HK-2 (cell line): ENCODE measurements around the gene SLC1A2.

Source experiments
- DNase-seq: peaks from one replicate; pipeline ENCODE4 v3.0.0-alpha.2; 2018; ENCODE audit not compliant: unreplicated experiment

The SLC1A2 gene

GRCh38 chr11:35413598-35413997, 5.8 kb downstream of the SLC1A2 start:
- DNase-seq, result no peak

DNA sequence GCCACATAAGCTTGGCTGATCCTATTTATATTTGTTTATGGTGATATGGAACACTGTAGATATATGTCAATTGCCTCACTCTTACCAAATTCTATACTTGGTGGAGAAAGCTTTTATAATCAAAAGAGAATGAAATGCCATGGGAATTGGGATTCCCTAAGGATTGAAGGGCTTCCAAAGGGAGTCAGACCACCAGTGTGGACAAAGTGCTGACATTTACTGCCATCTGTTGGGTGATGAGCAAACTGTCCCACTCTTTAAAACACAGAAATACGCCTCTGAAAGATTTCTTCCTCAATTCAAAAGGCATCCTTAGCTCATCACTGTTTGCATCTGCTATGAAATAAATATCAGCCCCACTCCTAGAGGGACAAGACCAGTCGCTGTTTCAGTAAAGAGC, 7.1 kb downstream of the SLC1A2 start:
- DNase-seq, result no peak

DNA sequence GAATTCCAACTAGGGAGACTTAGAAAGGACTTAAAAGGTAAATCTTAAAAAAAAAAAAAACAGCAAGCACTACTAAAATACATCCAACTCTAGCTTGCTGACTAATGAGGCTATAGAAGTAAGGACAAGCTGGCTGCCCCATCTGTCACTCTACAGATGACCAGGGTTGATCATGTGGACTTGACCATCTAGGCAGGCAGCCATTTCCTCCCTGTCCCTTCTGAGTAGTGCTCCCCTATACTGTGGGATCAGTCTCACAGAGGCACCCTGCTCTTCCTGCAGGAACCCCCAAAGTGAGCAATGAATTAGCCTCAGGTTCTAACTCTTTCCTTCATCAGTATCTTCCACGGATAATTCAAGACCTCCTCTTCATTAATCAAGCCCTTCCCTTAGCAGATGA, 12.3 kb downstream of the SLC1A2 start:
- DNase-seq, result no peak

DNA sequence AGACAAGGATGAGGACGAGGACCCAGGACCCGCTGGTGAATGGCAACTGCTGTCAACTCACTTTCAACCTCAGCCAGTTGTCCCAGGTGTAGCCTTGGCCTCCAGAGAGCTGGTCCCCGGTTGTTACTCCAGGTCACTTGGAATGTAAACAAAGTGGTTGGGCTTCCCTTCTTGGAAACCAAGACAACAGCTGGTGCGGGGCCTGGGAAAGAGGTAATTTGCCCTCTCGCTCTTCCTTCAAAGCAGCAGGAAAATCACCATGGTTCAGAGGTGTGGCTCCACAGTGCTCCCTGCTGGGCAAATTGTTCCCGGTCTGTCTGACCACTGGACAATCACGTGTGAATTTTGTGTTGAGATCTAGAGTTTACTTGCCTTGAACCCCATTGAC, 15.0 kb downstream of the SLC1A2 start:
- DNase-seq, result peak; percentile 10

DNA sequence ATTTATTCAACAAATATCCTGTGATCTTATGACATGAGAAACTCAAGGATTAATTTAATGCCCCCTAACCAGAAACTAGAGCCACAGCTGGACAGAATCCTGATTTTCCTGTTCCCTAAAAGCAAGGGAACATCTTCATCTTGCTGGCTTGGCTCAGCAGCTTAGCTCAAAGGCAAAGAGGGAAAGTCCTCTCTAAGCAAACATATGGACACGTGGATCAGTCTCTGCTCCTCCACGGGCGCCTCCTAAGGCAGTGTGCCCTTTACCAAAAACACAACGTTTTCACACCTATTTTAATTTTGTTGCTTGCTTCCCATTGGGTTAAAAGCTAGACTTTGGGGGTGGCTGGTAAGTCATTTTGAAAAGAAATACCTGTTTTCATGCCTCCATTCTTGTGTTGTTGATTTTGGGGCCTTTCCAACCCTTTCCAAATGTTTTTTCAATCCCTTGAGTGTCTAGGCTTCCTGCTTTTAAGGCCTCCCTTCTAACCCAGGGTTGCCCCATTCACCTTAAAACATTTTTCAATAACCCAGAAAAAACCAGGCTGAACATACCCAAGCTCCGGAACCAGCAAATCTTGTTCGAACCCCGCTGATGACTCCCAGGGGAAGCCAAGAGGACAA, 15.5 kb downstream of the SLC1A2 start:
- DNase-seq, result no peak

DNA sequence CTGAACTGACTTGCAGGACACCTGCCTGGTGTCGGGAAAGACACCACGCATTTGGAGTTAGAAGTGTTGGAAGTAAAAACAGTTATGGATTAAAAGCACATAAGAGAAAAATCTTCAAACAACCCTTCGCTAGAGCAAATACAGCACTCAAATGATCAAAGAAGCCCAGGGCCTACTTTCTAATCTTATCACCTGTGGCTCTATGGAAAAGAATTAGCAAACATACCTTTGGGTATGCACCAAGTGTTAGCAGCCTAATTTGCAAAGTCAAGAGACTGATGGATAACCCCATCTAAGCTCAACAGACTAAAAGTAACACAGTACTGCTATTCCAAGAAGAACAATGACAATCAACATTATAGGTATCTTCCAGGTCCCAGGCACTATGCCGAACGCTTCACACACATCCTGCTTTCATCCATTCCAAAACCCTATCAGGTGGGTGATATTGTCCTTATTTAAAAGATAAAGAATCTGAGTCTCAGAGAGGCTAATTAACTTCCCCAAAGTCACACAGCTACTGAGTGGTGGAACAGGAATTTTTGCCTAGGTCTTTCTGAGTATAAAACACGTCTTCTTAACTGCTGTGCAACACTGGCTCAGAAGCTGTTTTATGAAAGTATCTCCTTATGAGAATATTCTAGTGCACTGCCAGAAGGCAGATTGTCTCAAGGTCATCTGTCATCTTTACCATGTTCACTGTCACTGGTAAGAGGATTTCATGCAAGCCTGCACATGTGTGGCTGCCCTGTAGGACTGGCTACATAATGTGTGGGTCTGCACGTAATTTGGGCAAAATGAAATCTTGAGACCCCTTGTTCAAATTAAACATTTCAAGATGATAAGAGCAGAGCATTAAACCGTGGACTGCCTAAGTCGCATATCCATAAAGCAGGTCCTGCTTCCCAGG, 16.4 kb downstream of the SLC1A2 start:
- no peak for DNase-seq

DNA sequence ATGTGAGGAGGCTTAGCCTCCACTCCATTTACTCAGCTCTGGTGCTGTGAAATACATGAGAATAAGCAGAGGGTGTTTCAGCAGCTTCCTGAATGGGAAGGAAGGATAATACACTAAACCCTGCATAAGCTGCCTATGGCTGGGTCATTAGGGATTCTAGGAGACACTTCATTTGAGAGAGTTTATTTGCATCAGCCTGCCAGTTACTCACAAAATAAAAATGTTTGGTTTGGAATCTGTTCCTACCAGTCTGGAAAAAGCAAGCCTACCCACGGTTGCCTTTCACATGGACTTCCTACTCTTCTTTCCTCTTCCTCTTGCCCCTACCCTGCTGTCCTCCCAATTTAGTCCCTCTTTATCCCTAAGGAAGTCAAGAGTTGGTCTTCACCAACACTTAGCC, 20.5 kb downstream of the SLC1A2 start:
- no peak for DNase-seq

GRCh38 chr11:35394941-35395340, 24.4 kb downstream of the SLC1A2 start:
- no peak for DNase-seq

DNA sequence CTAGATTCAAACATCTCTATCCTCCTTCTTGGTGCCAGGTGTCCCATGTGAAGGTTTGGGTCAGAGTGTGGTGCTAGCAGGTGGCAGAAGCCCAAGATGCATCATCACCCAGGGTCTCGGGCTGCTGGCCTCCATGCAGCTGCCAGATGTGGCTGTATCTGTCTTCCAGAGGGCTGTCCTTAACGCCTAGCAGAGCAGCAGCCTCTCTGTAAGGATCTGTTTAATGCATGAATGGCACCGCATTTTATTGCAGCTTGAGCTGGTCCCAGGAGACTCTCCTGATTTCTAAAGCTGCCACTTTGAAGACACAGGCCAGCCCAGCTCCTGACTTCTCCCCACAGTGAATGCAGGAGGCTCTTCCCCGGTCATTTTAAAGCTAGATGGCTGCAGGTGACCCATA, 26.3 kb downstream of the SLC1A2 start:
- DNase-seq, result no peak

- peak; percentile 65 for DNase-seq
Measured at GRCh38 chr11:35391922-35392688, 27.3 kb downstream of the SLC1A2 start.

DNA sequence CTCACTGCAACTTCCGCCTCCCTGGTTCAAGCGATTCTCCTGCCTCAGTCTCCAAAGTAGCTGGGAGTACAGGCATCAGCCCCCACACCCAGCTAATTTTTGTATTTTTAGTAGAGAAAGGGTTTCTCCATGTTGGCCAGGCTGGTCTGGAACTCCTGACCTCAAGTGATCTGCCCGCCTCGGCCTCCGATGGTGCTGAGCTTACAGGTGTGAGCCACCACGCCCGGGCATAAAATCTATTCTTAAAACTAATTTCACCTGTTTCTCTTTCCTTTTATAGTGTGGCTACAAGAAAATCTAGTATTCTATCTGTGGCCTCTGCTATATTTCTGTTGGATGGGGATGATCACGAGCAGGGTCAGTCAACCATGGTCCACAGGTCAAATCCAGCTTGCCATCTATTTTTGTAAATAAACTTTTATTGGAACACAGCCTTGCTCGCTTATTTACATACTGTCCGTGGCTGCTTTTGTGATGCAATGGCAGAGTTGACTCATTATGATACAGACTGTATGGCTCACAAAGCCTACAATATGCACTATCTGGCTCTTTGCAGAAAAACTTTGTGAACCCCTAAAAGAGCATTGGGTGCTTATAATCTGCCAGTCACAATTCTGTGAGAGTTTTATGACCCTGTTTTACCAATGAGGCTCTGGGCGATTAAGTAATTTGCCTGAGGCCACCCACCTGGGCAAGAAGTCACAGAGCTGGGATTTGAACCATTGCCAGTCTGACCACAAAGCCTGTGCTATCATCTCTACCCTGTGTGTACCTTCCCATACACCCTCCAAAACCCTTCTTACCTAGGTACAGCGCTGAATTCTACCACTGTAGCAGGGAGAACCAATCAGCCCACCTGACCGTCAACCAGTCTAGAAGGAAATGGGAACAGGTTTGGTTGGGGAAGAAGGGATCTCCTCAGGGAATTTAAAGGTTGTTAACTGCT, 28.3 kb downstream of the SLC1A2 start:
- DNase-seq, result no peak

GRCh38 chr11:35389897-35390465, 29.4 kb downstream of the SLC1A2 start:
- no peak for DNase-seq

GRCh38 chr11:35389112-35389511, 30.2 kb downstream of the SLC1A2 start:
- no peak for DNase-seq

DNA sequence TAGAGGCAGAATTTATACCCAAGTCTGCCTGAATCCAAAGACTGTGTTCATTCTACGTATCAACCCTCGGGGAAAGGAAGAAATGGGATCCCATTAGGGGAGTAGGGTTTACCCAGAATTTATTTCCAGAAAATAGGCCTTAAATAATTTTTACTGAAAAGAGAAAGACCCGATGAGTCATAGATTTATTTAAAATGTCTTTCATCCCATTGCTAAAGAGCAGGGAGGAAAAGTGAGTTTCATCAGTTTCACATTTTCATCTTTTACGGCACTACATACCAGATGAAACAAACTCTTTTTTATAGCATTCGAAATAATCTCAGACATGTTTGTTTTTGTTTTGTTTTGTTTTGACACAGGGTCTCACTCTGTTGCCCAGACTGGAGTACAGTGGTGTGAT, 31.3 kb downstream of the SLC1A2 start:
- DNase-seq, result no peak

- no peak for DNase-seq
Measured at GRCh38 chr11:35387111-35387982, 32.0 kb downstream of the SLC1A2 start.

GRCh38 chr11:35383953-35384352, 35.4 kb downstream of the SLC1A2 start:
- DNase-seq, result no peak

DNA sequence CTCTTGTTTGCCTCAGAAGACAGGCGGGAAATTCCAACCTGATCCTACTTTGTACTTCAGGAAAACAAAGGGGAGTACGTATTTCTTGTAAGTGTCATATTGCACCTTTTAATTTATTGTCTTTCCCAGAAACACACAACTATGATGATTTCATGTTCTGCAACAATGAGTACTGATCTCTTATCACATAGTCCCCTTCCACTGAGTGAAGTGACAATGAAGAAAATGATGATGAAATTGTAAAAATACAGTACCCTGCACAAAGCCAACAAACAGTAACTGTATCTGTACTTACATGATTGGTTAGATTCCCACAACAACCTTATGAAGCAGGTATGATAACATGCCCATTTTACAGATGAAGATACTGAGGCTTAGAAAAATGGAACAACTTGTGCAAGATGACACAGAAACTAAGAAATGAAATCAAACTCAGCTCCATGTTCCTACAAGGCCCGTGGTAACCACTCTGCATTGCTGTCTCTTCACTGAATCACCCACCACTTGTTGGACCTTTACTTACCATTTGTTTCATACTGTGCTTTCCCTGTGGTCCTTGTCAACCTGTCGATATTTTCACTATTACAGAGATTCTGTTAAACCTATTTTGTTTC, 37.5 kb downstream of the SLC1A2 start:
- no peak for DNase-seq

GRCh38 chr11:35380603-35381002, 38.8 kb downstream of the SLC1A2 start:
- no peak for DNase-seq

GRCh38 chr11:35377262-35377661, 42.1 kb downstream of the SLC1A2 start:
- no peak for DNase-seq

DNA sequence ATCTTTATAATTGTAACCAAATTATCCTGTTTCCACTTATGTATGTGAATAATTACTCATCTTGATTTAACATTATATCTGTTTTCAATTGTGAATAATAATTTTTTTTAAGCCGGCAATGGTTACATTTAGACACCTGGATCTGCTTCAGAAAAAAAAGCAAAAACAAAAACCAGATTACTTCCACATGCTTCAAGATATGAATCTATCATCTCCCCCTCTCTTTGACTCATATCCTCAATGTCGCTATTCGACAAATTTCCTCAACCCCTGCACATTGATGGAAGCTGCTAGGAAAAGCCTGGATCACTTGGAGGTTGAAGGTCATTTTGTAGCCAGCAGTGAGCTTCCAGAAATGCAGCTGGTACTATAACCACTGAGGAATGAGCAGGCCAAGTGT, 42.7 kb downstream of the SLC1A2 start:
- no peak for DNase-seq
